Adipocyte (in vitro differentiated cells): ENCODE measurements around the gene TRIM54.
A peak's percentile ranks its signal among the peaks of the same experiment; 100 is the strongest.
"Not testable (repeated sequence)": the region's sequence is repeated elsewhere in the genome, so short reads cannot be mapped to it uniquely, and the experiment has no call there.

ENCODE experiments used
- DNase-seq: peaks from one replicate; pipeline ENCODE4 v3.0.0-alpha.2; 2015; ENCODE audit warnings: low read depth
- H3K27me3 ChIP-seq: replicated peaks from 2 replicates; pipeline ENCODE4 v1.7.0; 2013; ENCODE audit warnings: mild to moderate bottlenecking, low read length, moderate library complexity; ENCODE audit not compliant: control insufficient read depth, insufficient read depth
- H3K36me3 ChIP-seq: 2 replicates; pipeline ENCODE4 v1.7.0; 2013; ENCODE audit warnings: low read length, mild to moderate bottlenecking, moderate library complexity; ENCODE audit not compliant: control insufficient read depth, insufficient read depth, severe bottlenecking
- H3K4me1 ChIP-seq: 2 replicates; pipeline ENCODE4 v1.7.0; 2013; ENCODE audit warnings: mild to moderate bottlenecking, low read length, moderate library complexity; ENCODE audit not compliant: control insufficient read depth, insufficient read depth
- H3K4me3 ChIP-seq: 2 replicates; pipeline ENCODE4 v1.7.0; 2013; ENCODE audit warnings: mild to moderate bottlenecking, low read length, moderate library complexity
- H3K9ac ChIP-seq: 2 replicates; pipeline ENCODE4 v1.7.0; 2013; ENCODE audit warnings: mild to moderate bottlenecking, low read length, moderate library complexity
- H3K9me3 ChIP-seq: 2 replicates; pipeline ENCODE4 v1.7.0; 2013; ENCODE audit warnings: mild to moderate bottlenecking, low read length, moderate library complexity; ENCODE audit not compliant: control insufficient read depth

TRIM54 gene

GRCh38 chr2:27319839-27320238 lies 37.6 kb downstream of the TRIM54 start:
- H3K4me3 ChIP-seq, H3K27me3 ChIP-seq, H3K9ac ChIP-seq, H3K9me3 ChIP-seq, H3K36me3 ChIP-seq, DNase-seq: not testable (repeated sequence)
- H3K4me1 ChIP-seq: peaks cover 36% of the 10 kb centered on the region

DNA sequence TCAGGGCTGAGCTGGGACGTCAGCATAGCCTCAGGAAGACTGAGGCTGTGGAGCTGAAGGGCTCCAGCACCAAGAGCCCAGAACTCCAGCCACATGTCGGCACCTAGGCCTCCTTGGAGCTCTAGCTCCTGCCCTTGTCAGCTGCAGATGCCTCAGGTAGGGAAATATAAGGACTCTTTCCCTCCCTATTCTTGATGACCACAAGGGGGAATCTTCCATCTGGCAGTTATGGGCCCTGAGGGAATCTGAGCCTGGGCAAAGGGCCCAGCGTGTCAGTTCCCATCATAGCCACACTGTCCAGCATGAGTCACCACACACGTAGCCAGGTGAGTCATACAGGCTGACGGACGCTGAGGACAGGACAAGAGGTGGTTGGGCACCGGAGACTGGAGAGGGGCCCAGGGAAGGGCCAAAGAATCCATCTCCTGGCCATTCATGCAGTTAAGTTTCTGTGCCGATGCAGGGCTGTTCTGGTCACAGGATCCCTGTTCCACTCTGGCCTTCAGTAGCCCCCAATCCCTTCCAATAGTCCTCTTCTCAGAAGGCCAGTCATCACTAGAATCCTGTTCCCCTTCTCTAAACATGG lies 38.8 kb downstream of the TRIM54 start:
- H3K27me3 ChIP-seq: no peaks in the 10 kb centered on the region
- H3K9ac ChIP-seq: peak overlapping the region; percentile 35
- H3K36me3 ChIP-seq: peaks cover 16% of the 10 kb centered on the region
- peaks cover 36% of the 10 kb centered on the region for H3K4me1 ChIP-seq
- H3K4me3 ChIP-seq: peak overlapping the region; percentile 94
- no peaks in the 10 kb centered on the region for H3K9me3 ChIP-seq
- DNase-seq: peak; percentile 92

- H3K9ac ChIP-seq: peak overlapping the region; percentile 99
- H3K4me3 ChIP-seq: peak overlapping the region; percentile 94
- DNase-seq: peak; percentile 50
- peaks cover 20% of the 10 kb centered on the region for H3K36me3 ChIP-seq
- no peaks in the 10 kb centered on the region for H3K9me3 ChIP-seq
- no peaks in the 10 kb centered on the region for H3K27me3 ChIP-seq
- peaks cover 36% of the 10 kb centered on the region for H3K4me1 ChIP-seq
These were observed 40.1 kb downstream of the TRIM54 start for GRCh38 chr2:27322301-27322765.

DNA sequence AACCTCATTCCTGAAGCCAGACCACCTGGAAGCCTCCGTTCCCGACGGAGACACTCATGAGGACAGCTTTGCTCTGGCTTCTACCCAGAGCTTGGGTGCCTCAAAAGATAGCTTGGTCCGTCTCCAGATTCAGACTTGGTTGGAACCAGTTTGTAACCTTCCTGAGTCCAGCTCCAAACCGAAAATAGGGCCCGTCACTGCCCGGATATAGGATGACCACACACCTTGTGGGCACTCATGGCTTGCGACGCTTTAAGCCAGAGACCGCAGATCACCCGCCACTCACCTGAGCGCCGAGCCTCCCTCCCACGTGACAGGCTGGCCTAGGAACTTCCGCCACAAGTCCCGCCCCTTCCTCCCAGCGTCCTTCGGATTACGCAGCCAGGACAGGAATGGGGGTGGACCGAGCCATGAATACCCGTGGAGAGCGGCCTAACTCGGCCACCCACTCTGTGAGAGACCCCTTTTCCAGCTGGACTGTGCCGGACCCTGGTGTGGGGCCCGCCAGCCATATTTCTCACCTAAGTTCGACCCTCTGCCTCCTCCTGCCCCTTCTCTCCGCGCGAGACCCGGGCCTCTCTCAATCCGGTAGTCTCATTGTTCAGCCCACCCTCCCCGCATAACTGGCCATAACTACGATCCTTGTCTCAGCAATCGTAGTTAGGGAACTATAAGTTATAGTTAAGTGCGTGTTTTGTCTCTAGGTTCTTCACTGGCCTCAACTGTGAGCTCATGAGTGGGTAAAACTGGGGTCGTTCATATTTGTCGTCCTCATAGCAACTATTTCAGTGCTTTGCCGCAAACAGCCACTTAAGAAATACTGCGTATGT lies 40.8 kb downstream of the TRIM54 start, which contains the start of gene MPV17:
TSS of gene MPV17 (minus strand) at position 332 of the 830 bp plus-strand sequence. CDS start 580 bp downstream, outside the sequence.
- peaks cover 36% of the 10 kb centered on the region for H3K4me1 ChIP-seq

DNA sequence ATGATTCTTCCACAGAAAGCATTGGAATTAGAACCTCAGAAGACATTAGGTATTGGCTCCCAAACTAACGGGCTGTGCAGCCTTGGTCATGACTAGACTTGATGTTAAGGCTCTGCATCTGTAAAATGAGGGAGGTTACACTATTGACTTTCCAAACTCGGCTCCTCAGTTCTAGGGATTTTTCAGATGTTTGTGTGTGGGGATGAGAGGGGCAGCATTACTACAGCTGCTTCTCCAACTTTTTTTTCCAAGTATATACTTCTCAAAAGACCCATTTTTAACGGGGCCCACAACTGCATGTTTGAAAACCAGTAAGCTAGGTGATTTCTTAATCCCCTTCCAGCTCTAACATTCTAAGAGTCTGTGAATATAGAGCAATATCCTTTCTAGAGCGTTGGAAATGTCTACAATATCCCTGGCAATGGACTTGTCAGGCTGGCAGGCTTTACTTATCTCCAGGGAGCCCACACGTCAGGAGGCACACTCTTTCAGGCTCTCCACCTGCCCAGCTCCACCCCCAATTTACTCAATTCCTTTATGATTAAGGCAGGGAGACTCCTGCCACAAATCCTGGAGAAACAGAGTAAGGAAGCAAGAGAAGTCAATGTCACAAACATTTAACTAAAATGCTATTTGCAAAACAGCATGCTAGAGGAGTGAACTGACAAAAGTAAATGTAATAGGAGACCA lies 41.5 kb downstream of the TRIM54 start:
- Histone ChIP-seq H3K36me3 (peaks cover 33% of the 10 kb centered on the region), H3K9ac (peak overlapping the region; percentile 99), H3K4me3 (peak overlapping the region; percentile 94), H3K4me1 (peaks cover 36% of the 10 kb centered on the region), H3K27me3 (no peaks in the 10 kb centered on the region), H3K9me3 (no peaks in the 10 kb centered on the region)
- no peak for DNase-seq

More for the DNA sequence above, 40.8 kb downstream of the TRIM54 start, which contains the start of gene MPV17:
- DNase-seq: peak; percentile 97
- peaks cover 25% of the 10 kb centered on the region for H3K36me3 ChIP-seq
- H3K9me3 ChIP-seq: no peaks in the 10 kb centered on the region
- peak within 1 kb of the TSS; percentile 94 for H3K4me3 ChIP-seq
- H3K9ac ChIP-seq: peak within 1 kb of the TSS; percentile 99
- H3K27me3 ChIP-seq: no peaks in the 10 kb centered on the region

GRCh38 chr2:27324720-27325119 lies 42.5 kb downstream of the TRIM54 start:
- H3K4me3 ChIP-seq: no peak overlapping the region
- H3K4me1 ChIP-seq: peaks cover 36% of the 10 kb centered on the region
- no peaks in the 10 kb centered on the region for H3K27me3 ChIP-seq
- no peaks in the 10 kb centered on the region for H3K9me3 ChIP-seq
- H3K9ac ChIP-seq: no peak overlapping the region
- peaks cover 42% of the 10 kb centered on the region for H3K36me3 ChIP-seq
- DNase-seq: no peak

DNA sequence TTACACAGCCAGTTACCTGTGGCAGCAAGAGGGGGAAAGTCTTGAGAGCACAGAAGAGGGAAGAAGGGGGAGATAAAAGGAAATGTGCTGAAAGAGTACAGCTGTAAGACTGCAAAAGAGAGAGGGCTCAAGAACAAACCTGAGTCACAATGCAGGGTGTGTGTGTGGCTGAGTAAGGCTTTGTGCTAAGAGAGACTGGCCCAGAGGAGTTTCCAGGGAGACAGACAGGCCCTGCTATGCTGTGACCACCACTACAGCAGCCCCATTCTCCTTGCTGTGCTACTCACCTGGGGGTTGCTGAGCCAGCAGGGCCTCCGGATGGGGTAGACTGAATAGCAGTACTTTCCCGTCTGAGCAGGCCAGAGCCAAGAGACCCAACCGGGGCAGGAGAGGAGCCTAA lies 53.1 kb downstream of the TRIM54 start:
- H3K4me1 ChIP-seq: no peaks in the 10 kb centered on the region
- no peaks in the 10 kb centered on the region for H3K9me3 ChIP-seq
- DNase-seq: no peak
- H3K36me3 ChIP-seq: peaks cover 81% of the 10 kb centered on the region
- no peaks in the 10 kb centered on the region for H3K27me3 ChIP-seq
- H3K4me3 ChIP-seq: no peak overlapping the region
- H3K9ac ChIP-seq: no peak overlapping the region

- Histone ChIP-seq H3K36me3 (peaks cover 81% of the 10 kb centered on the region), H3K9ac (no peak overlapping the region), H3K4me3 (no peak overlapping the region), H3K27me3 (no peaks in the 10 kb centered on the region), H3K9me3 (no peaks in the 10 kb centered on the region), H3K4me1 (no peaks in the 10 kb centered on the region)
- no peak for DNase-seq
These were observed 53.9 kb downstream of the TRIM54 start for GRCh38 chr2:27336173-27336572.

GRCh38 chr2:27347641-27348040 lies 65.4 kb downstream of the TRIM54 start:
- no peak overlapping the region for H3K4me3 ChIP-seq
- H3K36me3 ChIP-seq: peaks cover 9% of the 10 kb centered on the region
- no peak overlapping the region for H3K9ac ChIP-seq

DNA sequence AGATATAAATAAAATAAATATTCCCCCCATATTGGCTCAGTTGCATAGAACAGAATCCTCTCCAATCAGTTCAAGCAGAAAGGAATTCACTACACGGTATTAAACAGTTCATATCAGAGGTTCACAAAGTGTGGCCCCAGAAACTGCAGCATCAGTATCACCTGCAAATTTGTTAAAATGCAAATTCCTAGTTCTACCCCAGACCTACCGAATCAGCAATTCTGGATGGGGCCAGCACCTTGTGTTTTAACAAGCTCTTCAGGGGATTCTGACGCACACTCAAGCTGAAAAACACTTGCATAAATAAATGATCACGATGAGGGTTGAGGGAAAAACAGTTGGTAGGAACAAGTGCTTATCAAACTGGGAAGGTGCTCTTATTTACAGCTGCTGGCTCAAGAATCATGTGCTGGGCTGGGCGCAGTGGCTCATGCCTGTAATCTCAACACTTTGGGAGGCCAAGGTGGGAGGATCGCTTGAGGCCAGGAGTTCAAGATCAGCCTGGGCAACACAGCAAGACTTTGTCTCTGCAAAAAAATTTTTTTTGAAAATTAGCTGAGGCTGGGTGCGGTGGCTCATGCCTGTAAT lies 68.0 kb downstream of the TRIM54 start:
- Histone ChIP-seq H3K27me3 (no peaks in the 10 kb centered on the region), H3K36me3 (peaks cover 6% of the 10 kb centered on the region), H3K9me3 (no peaks in the 10 kb centered on the region), H3K4me3 (no peak overlapping the region), H3K9ac (no peak overlapping the region), H3K4me1 (peaks cover 36% of the 10 kb centered on the region)
- DNase-seq: no peak

More at GRCh38 chr2:27347641-27348040, 65.4 kb downstream of the TRIM54 start:
- no peaks in the 10 kb centered on the region for H3K9me3 ChIP-seq
- DNase-seq: no peak
- H3K27me3 ChIP-seq: no peaks in the 10 kb centered on the region
- peaks cover 16% of the 10 kb centered on the region for H3K4me1 ChIP-seq
